HepG2 (cell line): Measurements from ENCODE around the gene UCN. TPM values are rescaled to one million over a fixed set of nuclear protein-coding genes. Genes with fewer than 3 reads are reported as not detected.
A peak's percentile ranks its signal among the peaks of the same experiment; 100 is the strongest.

Source experiments
- ATAC-seq: fragments of 200-7000 bp; cut with Tn5 transposase; 3 replicates; pipeline ENCODE4 v1.9.1; 2020; ENCODE audit warnings: mild to moderate bottlenecking, moderate library complexity
- BruUV-seq: library from RNA; stranded (reverse); fragments of 400-500 nt; replicated peaks from 2 replicates; lab custom pipeline; 2021; lab: Mats Ljungman, UMichigan
- CTCF ChIA-PET: fragments of 300-600 bp; formaldehyde crosslinking; extraction: SDS; loops from one replicate; lab custom pipeline; 2021; ENCODE audit warnings: low total read pairs, inconsistent platforms, low intra/inter-chr PET ratio; lab: Yijun Ruan, JAX
- POLR2A ChIA-PET: fragments of 350-600 bp; sonication (Branson Sonifier 250); formaldehyde crosslinking; loops from one replicate; lab custom pipeline; 2020; ENCODE audit warnings: antibody characterized with exemption, inconsistent platforms; lab: Yijun Ruan, JAX
- DNase-seq: peaks from one replicate; pipeline ENCODE4 v3.0.0-alpha.2; 2015; ENCODE audit warnings: low spot score
- FAIRE-seq: peaks from 3 replicates; lab custom pipeline; 2011; peaks lifted over from hg19 to GRCh38; lab: Jason Lieb, UNC
- H2AFZ ChIP-seq: one replicate; pipeline ENCODE4 v1.6.1; 2011; ENCODE audit warnings: low read length, inconsistent platforms
- H3K27ac ChIP-seq: fragments of 300-600 bp; 3 replicates; pipeline ENCODE4 v1.8.0; 2011; ENCODE audit warnings: mixed run types, mild to moderate bottlenecking, mixed read lengths, low read length, inconsistent platforms; ENCODE audit not compliant: insufficient read depth; ENCODE audit errors: extremely low read length
- H3K27me3 ChIP-seq, 2 experiments: fragments of 200-600 bp in 1 of 2; 2 replicates in 1 of 2; 3 replicates in 1 of 2; pipeline versions ENCODE4 v1.6.0 to v1.8.0; 2011; ENCODE audit warnings: low read length in 2 of 2, mild to moderate bottlenecking in 2 of 2, moderate library complexity in 2 of 2, inconsistent platforms in 1 of 2; ENCODE audit not compliant: insufficient read depth in 2 of 2, control insufficient read depth in 1 of 2
- H3K36me3 ChIP-seq, 2 experiments: fragments of 200-600 bp in 1 of 2; replicated peaks in 1 of 2; 2 replicates in 1 of 2; 3 replicates in 1 of 2; pipeline versions ENCODE4 v1.5.1 to v1.8.0; 2011; ENCODE audit warnings: low read length in 2 of 2, inconsistent platforms in 1 of 2; ENCODE audit not compliant: insufficient read depth in 2 of 2, control insufficient read depth in 1 of 2
- H3K4me1 ChIP-seq: 2 replicates; pipeline ENCODE4 v1.5.1; 2012; ENCODE audit warnings: low read length, inconsistent platforms; ENCODE audit not compliant: insufficient read depth
- H3K4me2 ChIP-seq: 2 replicates; pipeline ENCODE4 v1.6.0; 2011; ENCODE audit warnings: low read depth, low read length, inconsistent platforms
- H3K4me3 ChIP-seq, 3 experiments: fragments of 200-600 bp in 1 of 3; sonication (generic), shearing (Covaris generic) in 1 of 3; replicated peaks in 1 of 3; 2 replicates each; pipeline ENCODE4 v1.5.1; 2011 to 2016; ENCODE audit warnings: low read length in 3 of 3, inconsistent platforms in 2 of 3, low read depth in 2 of 3, mild to moderate bottlenecking in 2 of 3, control low read depth in 1 of 3, mixed read lengths in 1 of 3; ENCODE audit not compliant: insufficient read depth in 1 of 3
- H3K79me2 ChIP-seq: one replicate; pipeline ENCODE4 v1.6.1; 2011; ENCODE audit warnings: low read length, inconsistent platforms; ENCODE audit not compliant: insufficient read depth
- H3K9ac ChIP-seq: 2 replicates; pipeline ENCODE4 v1.6.0; 2011; ENCODE audit warnings: mild to moderate bottlenecking, low read depth, low read length, inconsistent platforms; ENCODE audit not compliant: insufficient read depth
- H3K9me3 ChIP-seq: 2 replicates; pipeline ENCODE4 v1.5.1; 2012; ENCODE audit warnings: mild to moderate bottlenecking, low read length
- H4K20me1 ChIP-seq: 2 replicates; pipeline ENCODE4 v1.6.0; 2011; ENCODE audit warnings: inconsistent platforms, mild to moderate bottlenecking, low read length, moderate library complexity; ENCODE audit not compliant: insufficient read depth
- CCDC6 ChIP-seq: sonication (generic); formaldehyde crosslinking; IDR thresholded peaks from 2 replicates; pipeline ENCODE4 v1.8.1; 2022; ENCODE audit warnings: mild to moderate bottlenecking, missing genetic modification reagents, moderate library complexity
- GABPB1 ChIP-seq: IDR thresholded peaks from 2 replicates; pipeline ENCODE4 v1.6.1; 2016; ENCODE audit warnings: mild to moderate bottlenecking, missing genetic modification reagents, moderate library complexity, missing compliant biosample characterization
- NFATC3 ChIP-seq: sonication (generic); formaldehyde crosslinking; IDR thresholded peaks from 2 replicates; pipeline ENCODE4 v1.5.1; 2020; ENCODE audit warnings: mild to moderate bottlenecking, missing genetic modification reagents
- SP4 ChIP-seq: sonication (generic); formaldehyde crosslinking; IDR thresholded peaks from 2 replicates; pipeline ENCODE4 v1.8.1; 2023; ENCODE audit warnings: mild to moderate bottlenecking, missing genetic modification reagents
- ZNF142 ChIP-seq: sonication (generic); formaldehyde crosslinking; IDR thresholded peaks from 2 replicates; pipeline ENCODE4 v1.4.0; 2020; ENCODE audit warnings: missing genetic modification reagents
- ZNF274 ChIP-seq: sonication (generic); formaldehyde crosslinking; IDR thresholded peaks from 2 replicates; pipeline ENCODE4 v1.5.1; 2020; ENCODE audit warnings: mild to moderate bottlenecking, missing genetic modification reagents
- ZNF280D ChIP-seq: sonication (generic); formaldehyde crosslinking; IDR thresholded peaks from 2 replicates; pipeline ENCODE4 v1.5.1; 2020; ENCODE audit warnings: mild to moderate bottlenecking, missing genetic modification reagents
- WGBS: methylation state at CpG from one replicate; pipeline ENCODE4 v1.1.6; 2017; ENCODE audit warnings: low lambda C conversion rate; 5-methylcytosine and 5-hydroxymethylcytosine counted together
- in situ Hi-C: cut with HindIII; loops from 2 replicates; pipeline ENCODE4 v1.10.0; 2017; ENCODE audit warnings: low pct_unique_long_range_greater_than_20kb; ENCODE audit not compliant: extremely low pct_ligation_motif_present
- intact Hi-C: fragments of 100-400 bp; cut with micrococcal nuclease; formaldehyde crosslinking; loops from one replicate; pipeline ENCODE4 v1.10.0; 2022; ENCODE audit not compliant: unreplicated experiment
- polyA plus RNA-seq, 8 experiments: library from polyadenylated mRNA; depleted of rRNA in 3 of 8; stranded (reverse) in 7 of 8; unstranded in 1 of 8; fragments of >200 nt; fragmentation: Illumina TruSeq in 4 of 8; extraction: Trizol in 4 of 8; gene quantifications; 2 replicates each; pipeline versions ENCODE4 v1.2.1 to v1.2.3, GENCODE V29; 2011 to 2016; ENCODE audit warnings: low read depth in 4 of 8, missing spikeins in 1 of 8, mixed read lengths in 1 of 8; ENCODE audit not compliant: insufficient read depth in 1 of 8
- total RNA-seq, 5 experiments: library from RNA; depleted of rRNA; stranded (reverse); fragments of >200 nt; fragmentation: Illumina TruSeq; extraction: Trizol; gene quantifications; 2 replicates each; pipeline ENCODE4 v1.2.3, GENCODE V29; 2016; ENCODE audit warnings: low read depth in 1 of 5

UCN gene
- total and polyA plus RNA-seq, 2 of the 13 experiments (the other 11 are each of a cell fraction or from before 2014, with no cell fraction given): 1.2 to 2.3 TPM

- peaks cover 19 to 73% of the 10 kb centered on the region in 2 experiments for H3K27me3 ChIP-seq
- no TSS peak for BruUV-seq
- H3K36me3 ChIP-seq: no peaks in the 10 kb centered on the region
- ChIA-PET POLR2A (interaction anchor here (1.1 to 1.9 kb wide), 5 partner anchors 9 to 192 kb away, joined by 3 to 7 read pairs (median 5); partner anchors contain the start of genes ATRAID, OST4, PREB and SLC5A6), CTCF (interaction anchor here (1.8 to 3.6 kb wide), 3 partner anchors 14 to 40 kb away, joined by 7 to 29 read pairs (median 20); no protein-coding TSS in a partner anchor)
- H3K9ac ChIP-seq: no peak overlapping the region
- H3K4me2 ChIP-seq: peak overlapping the region; percentile 92
- DNase-seq: no peak
- 6% methylated on average over 43 of the region's 46 CpGs for WGBS
- intact Hi-C loops (loop anchor here (2.0 kb wide), 1 partner anchor 17 kb away; no protein-coding TSS in a partner anchor), in situ Hi-C loops (no loop called here)
- H2AFZ ChIP-seq: no peak overlapping the region
- H3K4me3 ChIP-seq: peak overlapping the region; percentile 62 to 77 (median 65)
- peaks cover 26% of the 10 kb centered on the region for H3K4me1 ChIP-seq
- H3K9me3 ChIP-seq: no peaks in the 10 kb centered on the region
- no peak overlapping the region for H3K27ac ChIP-seq
- H3K79me2 ChIP-seq: no peaks in the 10 kb centered on the region
- peak; percentile 12 for FAIRE-seq
- no peaks in the 10 kb centered on the region for H4K20me1 ChIP-seq
- no peak; the same call in 2 of the 3 replicates for ATAC-seq
- TF ChIP-seq CCDC6 (CRISPR knock-in tag): peak; percentile 77; the same call in 1 of the 2 replicates
- 0 out of 2 replicates have a peak, but pooled peaks have one; percentile 44 for TF ChIP-seq ZNF274
- TF ChIP-seq GABPB1 (CRISPR knock-in tag): 0 out of 2 replicates have a peak, but pooled peaks have one; percentile 2
- 0 out of 2 replicates have a peak, but pooled peaks have one; percentile 17 for TF ChIP-seq NFATC3 (CRISPR knock-in tag)
- TF ChIP-seq ZNF142 (CRISPR knock-in tag): 0 out of 2 replicates have a peak, but pooled peaks have one; percentile 14
- 0 out of 2 replicates have a peak, but pooled peaks have one; percentile 26 for TF ChIP-seq ZNF280D (CRISPR knock-in tag)
- peak; percentile 65 for TF ChIP-seq SP4 (CRISPR knock-in tag)
These were observed 44.7 kb downstream of the UCN start for GRCh38 chr2:27263287-27264252.
